Measurements from ENCODE around the gene TBC1D9. TPM values are rescaled to one million over a fixed set of nuclear protein-coding genes. Genes with fewer than 3 reads are reported as not detected.

TBC1D9 gene
- total RNA-seq, 2 experiments from 2014 or later = 0.04 TPM; not detected in 1

GRCh38 chr4:140622333-140622958 is 133.7 kb downstream of the TBC1D9 start:
- Mint-ChIP-seq H3K27ac (no peak overlapping the region), H3K4me1 (no peaks in the 10 kb centered on the region), H3K27me3 (peaks cover 5% of the 10 kb centered on the region), H3K9me3 (no peaks in the 10 kb centered on the region), H3K36me3 (ENCODE audit: low read depth) (no peaks in the 10 kb centered on the region), H3K4me3 (no peak overlapping the region)
- no peak for DNase-seq
- ChIA-PET POLR2A (no interaction called here), CTCF (no interaction called here)

GRCh38 chr4:140621161-140621560 is 135.0 kb downstream of the TBC1D9 start:
- Mint-ChIP-seq H3K36me3 (ENCODE audit: low read depth) (no peaks in the 10 kb centered on the region), H3K4me3 (no peak overlapping the region), H3K9me3 (no peaks in the 10 kb centered on the region), H3K27ac (no peak overlapping the region), H3K27me3 (peaks cover 4% of the 10 kb centered on the region), H3K4me1 (no peaks in the 10 kb centered on the region)
- CTCF ChIA-PET = interaction anchor here (0.7 kb wide), 1 partner anchor 1462 kb away, joined by 3 read pairs; no protein-coding TSS in a partner anchor
- DNase-seq = no peak
- POLR2A ChIA-PET = no interaction called here

- CTCF ChIA-PET = interaction anchor here (1.0 kb wide), 1 partner anchor 9 kb away, joined by 4 read pairs; no protein-coding TSS in a partner anchor
- H3K9me3 Mint-ChIP-seq = no peaks in the 10 kb centered on the region
Measured at GRCh38 chr4:140617499-140618248, 138.5 kb downstream of the TBC1D9 start.

GRCh38 chr4:140615451-140615850 is 140.7 kb downstream of the TBC1D9 start:
- H3K27ac Mint-ChIP-seq = no peak overlapping the region
- H3K27me3 Mint-ChIP-seq = peaks cover 2% of the 10 kb centered on the region
- POLR2A ChIA-PET = no interaction called here
- no peaks in the 10 kb centered on the region for H3K36me3 Mint-ChIP-seq (ENCODE audit: low read depth)
- no peaks in the 10 kb centered on the region for H3K4me1 Mint-ChIP-seq
- DNase-seq = no peak
- H3K9me3 Mint-ChIP-seq = no peaks in the 10 kb centered on the region
- no peak overlapping the region for H3K4me3 Mint-ChIP-seq
- CTCF ChIA-PET = no interaction called here

More at GRCh38 chr4:140617499-140618248, 138.5 kb downstream of the TBC1D9 start:
- POLR2A ChIA-PET = no interaction called here
- H3K27me3 Mint-ChIP-seq = peaks cover 2% of the 10 kb centered on the region
- DNase-seq = no peak
- H3K27ac Mint-ChIP-seq = no peak overlapping the region
- H3K4me3 Mint-ChIP-seq = no peak overlapping the region
- no peaks in the 10 kb centered on the region for H3K36me3 Mint-ChIP-seq (ENCODE audit: low read depth)
- no peaks in the 10 kb centered on the region for H3K4me1 Mint-ChIP-seq

GRCh38 chr4:140612357-140612756 is 143.8 kb downstream of the TBC1D9 start:
- no peaks in the 10 kb centered on the region for H3K36me3 Mint-ChIP-seq (ENCODE audit: low read depth)

GRCh38 chr4:140611854-140612253 is 144.3 kb downstream of the TBC1D9 start:
- ChIA-PET CTCF (no interaction called here), POLR2A (no interaction called here)
- no peaks in the 10 kb centered on the region for H3K4me1 Mint-ChIP-seq
- H3K36me3 Mint-ChIP-seq (ENCODE audit: low read depth) = no peaks in the 10 kb centered on the region
- DNase-seq = no peak
- H3K27ac Mint-ChIP-seq = no peak overlapping the region
- no peaks in the 10 kb centered on the region for H3K27me3 Mint-ChIP-seq
- no peak overlapping the region for H3K4me3 Mint-ChIP-seq
- no peaks in the 10 kb centered on the region for H3K9me3 Mint-ChIP-seq

More at GRCh38 chr4:140612357-140612756, 143.8 kb downstream of the TBC1D9 start:
- no peak for DNase-seq
- CTCF ChIA-PET = no interaction called here
- no peaks in the 10 kb centered on the region for H3K9me3 Mint-ChIP-seq
- no peaks in the 10 kb centered on the region for H3K27me3 Mint-ChIP-seq
- H3K4me1 Mint-ChIP-seq = no peaks in the 10 kb centered on the region
- POLR2A ChIA-PET = no interaction called here
- H3K27ac Mint-ChIP-seq = no peak overlapping the region
- no peak overlapping the region for H3K4me3 Mint-ChIP-seq

GRCh38 chr4:140609548-140610425 is 146.4 kb downstream of the TBC1D9 start:
- POLR2A ChIA-PET = interaction anchor here (0.6 kb wide), 1 partner anchor 250 kb away, joined by 4 read pairs; no protein-coding TSS in a partner anchor
- Mint-ChIP-seq H3K27me3 (no peaks in the 10 kb centered on the region), H3K4me1 (no peaks in the 10 kb centered on the region), H3K4me3 (no peak overlapping the region), H3K36me3 (ENCODE audit: low read depth) (no peaks in the 10 kb centered on the region), H3K27ac (no peak overlapping the region), H3K9me3 (no peaks in the 10 kb centered on the region)
- CTCF ChIA-PET = interaction anchor here (0.7 to 1.7 kb wide), 6 partner anchors 8 to 348 kb away, joined by 3 to 5 read pairs (median 4); partner anchors contain the start of gene SCOC
- DNase-seq = no peak

- Mint-ChIP-seq H3K4me1 (no peaks in the 10 kb centered on the region), H3K9me3 (no peaks in the 10 kb centered on the region), H3K27ac (no peak overlapping the region), H3K27me3 (no peaks in the 10 kb centered on the region), H3K36me3 (ENCODE audit: low read depth) (no peaks in the 10 kb centered on the region), H3K4me3 (no peak overlapping the region)
- DNase-seq = no peak
- CTCF ChIA-PET = interaction anchor here (1.5 kb wide), 1 partner anchor 10 kb away, joined by 4 read pairs; no protein-coding TSS in a partner anchor
- POLR2A ChIA-PET = no interaction called here
Measured at GRCh38 chr4:140607852-140608251, 148.3 kb downstream of the TBC1D9 start.

GRCh38 chr4:140604544-140604943 is 151.6 kb downstream of the TBC1D9 start:
- POLR2A ChIA-PET = no interaction called here
- Mint-ChIP-seq H3K9me3 (no peaks in the 10 kb centered on the region), H3K27ac (no peak overlapping the region), H3K4me3 (no peak overlapping the region), H3K27me3 (peaks cover 2% of the 10 kb centered on the region), H3K4me1 (no peaks in the 10 kb centered on the region), H3K36me3 (ENCODE audit: low read depth) (no peaks in the 10 kb centered on the region)
- CTCF ChIA-PET = interaction anchor here (0.6 to 1.5 kb wide), 2 partner anchors 80 to 411 kb away, joined by 3 read pairs; partner anchors contain the start of gene ELMOD2
- no peak for DNase-seq

GRCh38 chr4:140603286-140603685 is 152.9 kb downstream of the TBC1D9 start:
- Mint-ChIP-seq H3K27ac (no peak overlapping the region), H3K4me3 (no peak overlapping the region), H3K27me3 (peaks cover 2% of the 10 kb centered on the region), H3K4me1 (no peaks in the 10 kb centered on the region), H3K36me3 (ENCODE audit: low read depth) (no peaks in the 10 kb centered on the region), H3K9me3 (no peaks in the 10 kb centered on the region)
- DNase-seq = no peak
- CTCF ChIA-PET = interaction anchor here (1.5 kb wide), 1 partner anchor 79 kb away, joined by 3 read pairs; the partner anchor contains the start of gene ELMOD2
- POLR2A ChIA-PET = no interaction called here

- peaks cover 4% of the 10 kb centered on the region for H3K27me3 Mint-ChIP-seq
- no peaks in the 10 kb centered on the region for H3K9me3 Mint-ChIP-seq
- no peaks in the 10 kb centered on the region for H3K4me1 Mint-ChIP-seq
- ChIA-PET CTCF (no interaction called here), POLR2A (no interaction called here)
- H3K4me3 Mint-ChIP-seq = no peak overlapping the region
- DNase-seq = no peak
- no peak overlapping the region for H3K27ac Mint-ChIP-seq
- H3K36me3 Mint-ChIP-seq (ENCODE audit: low read depth) = no peaks in the 10 kb centered on the region
Measured at GRCh38 chr4:140602714-140603113, 153.5 kb downstream of the TBC1D9 start.

- POLR2A ChIA-PET = interaction anchor here (0.6 kb wide), 1 partner anchor 988 kb away, joined by 6 read pairs; no protein-coding TSS in a partner anchor
- H3K27me3 Mint-ChIP-seq = peaks cover 7% of the 10 kb centered on the region
- CTCF ChIA-PET = no interaction called here
- no peaks in the 10 kb centered on the region for H3K9me3 Mint-ChIP-seq
- H3K36me3 Mint-ChIP-seq (ENCODE audit: low read depth) = no peaks in the 10 kb centered on the region
- no peak overlapping the region for H3K4me3 Mint-ChIP-seq
- no peaks in the 10 kb centered on the region for H3K4me1 Mint-ChIP-seq
- H3K27ac Mint-ChIP-seq = no peak overlapping the region
- no peak for DNase-seq
Measured at GRCh38 chr4:140600408-140600807, 155.8 kb downstream of the TBC1D9 start.

Data from activated CD4-positive, alpha-beta T cell treated with anti-CD3 and anti-CD28 coated beads, Interleukin-2, amount 10 ng/mL, durations not matched to agents 7 days and 5 days (primary cell).